CD14-positive monocyte (primary cell): ENCODE results near the gene ADO. TPM values are rescaled to one million over a fixed set of nuclear protein-coding genes. Genes with fewer than 3 reads are reported as not detected.

ENCODE experiments used
- DNase-seq, 3 donors: peaks; one replicate each; pipeline ENCODE4 v3.0.0-alpha.2; 2011 to 2022
- H2AFZ ChIP-seq: 2 replicates; pipeline ENCODE4 v1.6.0; 2012; ENCODE audit warnings: mild to moderate bottlenecking, low read depth, low read length, inconsistent platforms; ENCODE audit not compliant: insufficient read depth, poor library complexity, severe bottlenecking
- H3K27ac ChIP-seq, 2 donors: 1 replicate in 1 of 2; 2 replicates in 1 of 2; pipeline ENCODE4 v1.5.1; 2012 to 2013; ENCODE audit warnings: low read length in 2 of 2, control low read depth in 1 of 2, inconsistent platforms in 1 of 2, low read depth in 1 of 2, mild to moderate bottlenecking in 1 of 2
- H3K27me3 ChIP-seq, 2 donors: one replicate each; pipeline versions ENCODE4 v1.6.0 to v1.6.1; 2011 to 2013; ENCODE audit warnings: low read length in 2 of 2; ENCODE audit not compliant: control insufficient read depth in 2 of 2, insufficient read depth in 2 of 2
- H3K36me3 ChIP-seq, 2 donors: replicated peaks in 1 of 2; 1 replicate in 1 of 2; 2 replicates in 1 of 2; pipeline versions ENCODE4 v1.5.1 to v1.6.1; 2012 to 2013; ENCODE audit warnings: low read length in 2 of 2, control low read depth in 1 of 2, inconsistent platforms in 1 of 2, mild to moderate bottlenecking in 1 of 2; ENCODE audit not compliant: insufficient read depth in 2 of 2, control insufficient read depth in 1 of 2
- H3K4me1 ChIP-seq, 2 donors: 1 replicate in 1 of 2; 2 replicates in 1 of 2; pipeline versions ENCODE4 v1.5.1 to v1.6.1; 2012 to 2013; ENCODE audit warnings: low read length in 2 of 2, control low read depth in 1 of 2, inconsistent platforms in 1 of 2, mild to moderate bottlenecking in 1 of 2, moderate library complexity in 1 of 2; ENCODE audit not compliant: insufficient read depth in 2 of 2, control insufficient read depth in 1 of 2
- H3K4me2 ChIP-seq: replicated peaks from 2 replicates; pipeline ENCODE3; 2012; ENCODE audit warnings: low read length, moderate library complexity, mild to moderate bottlenecking; ENCODE audit not compliant: poor library complexity, severe bottlenecking; ENCODE audit errors: extremely low read depth
- H3K4me3 ChIP-seq, 3 experiments: fragments of 200-600 bp in 1 of 3; sonication (generic) in 1 of 3; replicated peaks in 1 of 3; 1 replicate in 2 of 3; 2 replicates in 1 of 3; pipeline ENCODE4 v1.5.1; 2011 to 2013; ENCODE audit warnings: low read length in 3 of 3, mild to moderate bottlenecking in 3 of 3, control low read depth in 2 of 3, low read depth in 2 of 3, inconsistent platforms in 1 of 3, moderate library complexity in 1 of 3
- H3K79me2 ChIP-seq: 2 replicates; pipeline ENCODE4 v1.6.0; 2012; ENCODE audit warnings: mild to moderate bottlenecking, control low read depth, inconsistent platforms, low read length, moderate library complexity; ENCODE audit not compliant: insufficient read depth
- H3K9ac ChIP-seq: 2 replicates; pipeline ENCODE4 v1.6.0; 2017; ENCODE audit warnings: low read length, mild to moderate bottlenecking; ENCODE audit not compliant: insufficient read depth, poor library complexity, severe bottlenecking
- H3K9me3 ChIP-seq, 2 donors: replicated peaks in 1 of 2; 1 replicate in 1 of 2; 2 replicates in 1 of 2; pipeline versions ENCODE4 v1.5.1 to v1.6.1; 2012 to 2013; ENCODE audit warnings: low read length in 2 of 2, control low read depth in 1 of 2; ENCODE audit not compliant: control insufficient read depth in 1 of 2, insufficient read depth in 1 of 2
- H4K20me1 ChIP-seq: 2 replicates; pipeline ENCODE4 v1.6.0; 2012; ENCODE audit warnings: mild to moderate bottlenecking, low read length, control low read depth, moderate library complexity; ENCODE audit not compliant: insufficient read depth
- H3K27ac Mint-ChIP-seq, 7 donors: one replicate each; pipeline ENCODE4 v1.8.0; 2020; ENCODE audit warnings: mild to moderate bottlenecking in 7 of 7, mixed read lengths in 7 of 7, moderate library complexity in 6 of 7, inconsistent platforms in 2 of 7
- H3K27me3 Mint-ChIP-seq, 3 donors: one replicate each; pipeline ENCODE4 v1.8.0; 2021 to 2022; ENCODE audit warnings: low read depth in 3 of 3, mild to moderate bottlenecking in 3 of 3, mixed read lengths in 3 of 3, moderate library complexity in 3 of 3, inconsistent platforms in 1 of 3
- H3K36me3 Mint-ChIP-seq, 2 donors: one replicate each; pipeline ENCODE4 v1.8.0; 2020; ENCODE audit warnings: mixed read lengths in 2 of 2, inconsistent platforms in 1 of 2, mild to moderate bottlenecking in 1 of 2
- H3K4me1 Mint-ChIP-seq: one replicate; pipeline ENCODE4 v1.8.0; 2020; ENCODE audit warnings: mild to moderate bottlenecking, mixed read lengths
- H3K4me3 Mint-ChIP-seq, 2 donors: one replicate each; pipeline ENCODE4 v1.8.0; 2020; ENCODE audit warnings: mild to moderate bottlenecking in 2 of 2, mixed read lengths in 2 of 2, moderate library complexity in 1 of 2
- H3K9me3 Mint-ChIP-seq, 7 donors: one replicate each; pipeline ENCODE4 v1.8.0; 2020 to 2022; ENCODE audit warnings: mixed read lengths in 7 of 7, mild to moderate bottlenecking in 6 of 7, moderate library complexity in 6 of 7, inconsistent platforms in 2 of 7
- CTCF ChIP-seq: fragments of 200-600 bp; IDR thresholded peaks from one replicate; pipeline ENCODE4 v1.8.0; 2022; ENCODE audit warnings: antibody characterized with exemption, mild to moderate bottlenecking
- WGBS: methylation state at CpG from one replicate; pipeline ENCODE4 v1.1.5; 2013; ENCODE audit warnings: missing lambda C conversion rate; ENCODE audit not compliant: insufficient coverage; 5-methylcytosine and 5-hydroxymethylcytosine counted together
- intact Hi-C, 2 donors: fragments of 100-400 bp; cut with micrococcal nuclease; formaldehyde crosslinking; loops; one replicate each; pipeline versions ENCODE4 v1.15.0 to v1.15.1; 2023
- polyA plus RNA-seq, 3 donors: library from polyadenylated mRNA; depleted of rRNA in 1 of 3; unstranded in 2 of 3; stranded (reverse) in 1 of 3; fragments of 300-500 nt in 2 of 3; fragments of >200 nt in 1 of 3; fragmentation: Illumina TruSeq in 2 of 3; gene quantifications; 1 replicate in 2 of 3; 2 replicates in 1 of 3; pipeline ENCODE4 v1.2.3, GENCODE V29; 2012 to 2021

Gene ADO
- polyA plus RNA-seq, 3 donors, result 5.7 to 7.0 (median 6.2) TPM

GRCh38 chr10:62818426-62819011, 14.0 kb downstream of the ADO start:
- peak overlapping the region; percentile 9 for H3K9ac ChIP-seq
- peaks cover 6% of the 10 kb centered on the region for H4K20me1 ChIP-seq
- peaks cover 0 to 20% of the 10 kb centered on the region in 2 donors for H3K9me3 ChIP-seq
- H3K4me1 ChIP-seq, result peaks cover 31 to 41% of the 10 kb centered on the region in 2 donors
- no peak overlapping the region for H3K27ac ChIP-seq
- H3K27ac Mint-ChIP-seq, result peak overlapping the region in 2 of 7 donors; percentile 58 to 94
- TF ChIP-seq CTCF, result no peak
- peaks cover 0 to 30% (median 23%) of the 10 kb centered on the region in 7 donors for H3K9me3 Mint-ChIP-seq
- peak overlapping the region; percentile 98 to 99 for H3K4me3 Mint-ChIP-seq
- peaks cover 15 to 22% of the 10 kb centered on the region in 2 donors for H3K36me3 Mint-ChIP-seq
- peaks cover 46 to 62% of the 10 kb centered on the region in 2 donors for H3K27me3 ChIP-seq
- H2AFZ ChIP-seq, result peak overlapping the region; percentile 84
- DNase-seq, result peak in 2 of 3 donors; percentile 44 to 63
- H3K36me3 ChIP-seq, result no peaks in the 10 kb centered on the region
- peaks cover 36% of the 10 kb centered on the region for H3K4me1 Mint-ChIP-seq
- intact Hi-C loops, result loop anchor here (5.0 to 10.0 kb wide), 5 partner anchors 206 to 386 kb away; partner anchors contain the start of gene NRBF2 (in 1 of the 2)
- peaks cover 56 to 76% (median 57%) of the 10 kb centered on the region in 3 donors for H3K27me3 Mint-ChIP-seq
- H3K79me2 ChIP-seq, result no peaks in the 10 kb centered on the region
- peak overlapping the region; percentile 14 to 82 (median 22) for H3K4me3 ChIP-seq
- WGBS, result 3% methylated on average over 60 of the region's 65 CpGs
- H3K4me2 ChIP-seq, result peak overlapping the region; percentile 100

- Histone ChIP-seq H3K4me2 (peak overlapping the region; percentile 100), H3K79me2 (no peaks in the 10 kb centered on the region), H3K36me3 (no peaks in the 10 kb centered on the region), H3K9me3 (peaks cover 0 to 15% of the 10 kb centered on the region in 2 donors), H3K4me1 (peaks cover 31 to 41% of the 10 kb centered on the region in 2 donors), H2AFZ (no peak overlapping the region), H3K4me3 (no peak overlapping the region), H3K27me3 (peaks cover 40 to 54% of the 10 kb centered on the region in 2 donors), H3K27ac (no peak overlapping the region), H3K9ac (no peak overlapping the region), H4K20me1 (peaks cover 3% of the 10 kb centered on the region)
- no peak for DNase-seq
- Mint-ChIP-seq H3K4me3 (peak overlapping the region; percentile 20 to 79), H3K27ac (peak overlapping the region in 2 of 7 donors; percentile 13 to 30), H3K27me3 (peaks cover 48 to 68% (median 51%) of the 10 kb centered on the region in 3 donors), H3K9me3 (peaks cover 0 to 26% (median 18%) of the 10 kb centered on the region in 7 donors), H3K36me3 (peaks cover 8 to 15% of the 10 kb centered on the region in 2 donors), H3K4me1 (peaks cover 30% of the 10 kb centered on the region)
- 49% methylated on average over 15 of the region's 19 CpGs for WGBS
- no peak for TF ChIP-seq CTCF
- intact Hi-C loops, result loop anchor here (5.0 to 10.0 kb wide), 5 partner anchors 207 to 387 kb away; partner anchors contain the start of gene NRBF2 (in 1 of the 2)
Measured at GRCh38 chr10:62819141-62819920, 14.8 kb downstream of the ADO start.
